HS-27A (cell line): Measurements from ENCODE around the gene RAB6A.
"Not testable (repeated sequence)": the region's sequence is repeated elsewhere in the genome, so short reads cannot be mapped to it uniquely, and the experiment has no call there.

Experiments
- DNase-seq: peaks from one replicate; pipeline ENCODE4 v3.0.0-alpha.2; 2012; ENCODE audit warnings: low read depth, missing footprints

RAB6A gene

GRCh38 chr11:73762732-73763131 lies 1.9 kb upstream of the RAB6A start:
- DNase-seq = no peak

GRCh38 chr11:73761403-73761945 lies 600 bp upstream of the RAB6A start:
- no peak for DNase-seq

GRCh38 chr11:73760135-73760678 lies 667 bp downstream of the RAB6A start:
- no peak for DNase-seq

- no peak for DNase-seq
Measured at GRCh38 chr11:73759610-73760134, 1.2 kb downstream of the RAB6A start.

GRCh38 chr11:73758451-73758850 lies 2.4 kb downstream of the RAB6A start:
- no peak for DNase-seq

GRCh38 chr11:73757598-73757997 lies 3.3 kb downstream of the RAB6A start:
- DNase-seq = no peak

- DNase-seq = no peak
Measured at GRCh38 chr11:73755670-73756069, 5.2 kb downstream of the RAB6A start.

GRCh38 chr11:73753938-73754337 lies 6.9 kb downstream of the RAB6A start:
- no peak for DNase-seq

GRCh38 chr11:73752903-73753302 lies 8.0 kb downstream of the RAB6A start:
- DNase-seq = no peak

- DNase-seq = no peak
Measured at GRCh38 chr11:73752216-73752867, 8.5 kb downstream of the RAB6A start.

GRCh38 chr11:73750862-73751261 lies 10.0 kb downstream of the RAB6A start:
- DNase-seq = not testable (repeated sequence)

- DNase-seq = no peak
Measured at GRCh38 chr11:73750228-73750627, 10.6 kb downstream of the RAB6A start.

- DNase-seq = no peak
Measured at GRCh38 chr11:73749118-73749517, 11.8 kb downstream of the RAB6A start.

GRCh38 chr11:73748300-73748699 lies 12.6 kb downstream of the RAB6A start:
- no peak for DNase-seq

GRCh38 chr11:73747762-73748161 lies 13.1 kb downstream of the RAB6A start:
- DNase-seq = no peak

- DNase-seq = no peak
Measured at GRCh38 chr11:73746701-73747100, 14.2 kb downstream of the RAB6A start.

GRCh38 chr11:73743045-73743444 lies 17.8 kb downstream of the RAB6A start:
- DNase-seq = no peak

GRCh38 chr11:73735959-73736358 lies 24.9 kb downstream of the RAB6A start:
- not testable (repeated sequence) for DNase-seq

GRCh38 chr11:73734993-73735392 lies 25.9 kb downstream of the RAB6A start:
- DNase-seq = no peak

- DNase-seq = not testable (repeated sequence)
Measured at GRCh38 chr11:73734011-73734410, 26.9 kb downstream of the RAB6A start.

GRCh38 chr11:73732936-73733335 lies 27.9 kb downstream of the RAB6A start:
- DNase-seq = not testable (repeated sequence)

GRCh38 chr11:73729594-73730206 lies 31.2 kb downstream of the RAB6A start:
- DNase-seq = no peak

GRCh38 chr11:73728000-73728399 lies 32.9 kb downstream of the RAB6A start:
- no peak for DNase-seq
